CD4-positive, alpha-beta T cell treated with Interleukin-15 for 4 hours (primary cell): ENCODE results near the gene GALNTL6.
"Not testable (repeated sequence)": the region's sequence is repeated elsewhere in the genome, so short reads cannot be mapped to it uniquely, and the experiment has no call there.

Experiments
- DNase-seq: peaks from one replicate; pipeline ENCODE4 v3.0.0-alpha.2; 2020; ENCODE audit warnings: low spot score

GALNTL6 gene

GRCh38 chr4:172947594-172947993, 1134.4 kb downstream of the GALNTL6 start:
- no peak for DNase-seq

- no peak for DNase-seq
Measured at GRCh38 chr4:172950990-172951389, 1137.8 kb downstream of the GALNTL6 start.

GRCh38 chr4:172951679-172952451, 1138.7 kb downstream of the GALNTL6 start:
- DNase-seq: no peak

- no peak for DNase-seq
Measured at GRCh38 chr4:172953896-172954568, 1140.8 kb downstream of the GALNTL6 start.

GRCh38 chr4:172956340-172956739, 1143.1 kb downstream of the GALNTL6 start:
- DNase-seq: not testable (repeated sequence)

GRCh38 chr4:172957216-172957615, 1144.0 kb downstream of the GALNTL6 start:
- no peak for DNase-seq

GRCh38 chr4:172962564-172963353, 1149.6 kb downstream of the GALNTL6 start:
- DNase-seq: no peak

- DNase-seq: no peak
Measured at GRCh38 chr4:172963498-172964294, 1150.5 kb downstream of the GALNTL6 start.

GRCh38 chr4:172970189-172970588, 1157.0 kb downstream of the GALNTL6 start:
- not testable (repeated sequence) for DNase-seq

- DNase-seq: no peak
Measured at GRCh38 chr4:172974586-172974985, 1161.4 kb downstream of the GALNTL6 start.

GRCh38 chr4:172975651-172976229, 1162.5 kb downstream of the GALNTL6 start:
- no peak for DNase-seq

- DNase-seq: not testable (repeated sequence)
Measured at GRCh38 chr4:172977491-172978041, 1164.4 kb downstream of the GALNTL6 start.

- DNase-seq: no peak
Measured at GRCh38 chr4:172978848-172979247, 1165.6 kb downstream of the GALNTL6 start.

GRCh38 chr4:172979332-172979731, 1166.1 kb downstream of the GALNTL6 start:
- no peak for DNase-seq

GRCh38 chr4:172980219-172980618, 1167.0 kb downstream of the GALNTL6 start:
- DNase-seq: no peak

GRCh38 chr4:172982151-172982590, 1169.0 kb downstream of the GALNTL6 start:
- no peak for DNase-seq

GRCh38 chr4:172983014-172983413, 1169.8 kb downstream of the GALNTL6 start:
- DNase-seq: no peak

GRCh38 chr4:172983631-172984030, 1170.4 kb downstream of the GALNTL6 start:
- no peak for DNase-seq

- DNase-seq: no peak
Measured at GRCh38 chr4:172985552-172985951, 1172.3 kb downstream of the GALNTL6 start.

- no peak for DNase-seq
Measured at GRCh38 chr4:172986114-172986513, 1172.9 kb downstream of the GALNTL6 start.
